CD8-positive, alpha-beta memory T cell (primary cell): ENCODE data around the gene CENPX. TPM values are rescaled to one million over a fixed set of nuclear protein-coding genes. Genes with fewer than 3 reads are reported as not detected.
"Not testable (repeated sequence)": the region's sequence is repeated elsewhere in the genome, so short reads cannot be mapped to it uniquely, and the experiment has no call there.

Source experiments
- CTCF ChIA-PET: fragments of 350-600 bp; sonication (Branson Sonifier 250); formaldehyde crosslinking; loops from one replicate; lab custom pipeline; 2021; ENCODE audit warnings: antibody characterized with exemption; lab: Charles Lee
- POLR2A ChIA-PET: fragments of 350-600 bp; sonication (Branson Sonifier 250); formaldehyde crosslinking; loops from one replicate; lab custom pipeline; 2021; ENCODE audit warnings: antibody characterized with exemption; lab: Charles Lee
- DNase-seq, 5 donors: peaks; one replicate each; pipeline versions ENCODE4 v3.0.0 to v3.0.0-alpha.2; 2020 to 2022; ENCODE audit warnings: mixed read lengths in 1 of 5
- H3K27ac ChIP-seq: one replicate; pipeline ENCODE4 v1.7.0; 2013; ENCODE audit warnings: low read depth, mild to moderate bottlenecking, low read length, moderate library complexity
- H3K27me3 ChIP-seq: 2 replicates; pipeline ENCODE4 v1.7.0; 2013; ENCODE audit warnings: low read length, mild to moderate bottlenecking; ENCODE audit not compliant: insufficient read depth, poor library complexity, severe bottlenecking
- H3K36me3 ChIP-seq: 2 replicates; pipeline ENCODE4 v1.7.0; 2013; ENCODE audit warnings: mild to moderate bottlenecking, low read length, moderate library complexity; ENCODE audit not compliant: insufficient read depth
- H3K4me1 ChIP-seq: 2 replicates; pipeline ENCODE4 v1.7.0; 2013; ENCODE audit warnings: mild to moderate bottlenecking, low read length, moderate library complexity; ENCODE audit not compliant: insufficient read depth
- H3K4me3 ChIP-seq: 2 replicates; pipeline ENCODE4 v1.7.0; 2013; ENCODE audit warnings: mild to moderate bottlenecking, low read length
- H3K9me3 ChIP-seq: 2 replicates; pipeline ENCODE4 v1.7.0; 2013; ENCODE audit warnings: mild to moderate bottlenecking, low read length
- H3K27ac Mint-ChIP-seq, 8 donors: one replicate each; pipeline ENCODE4 v1.8.0; 2020 to 2021; ENCODE audit warnings: mixed read lengths in 8 of 8, mild to moderate bottlenecking in 6 of 8, inconsistent platforms in 3 of 8, moderate library complexity in 3 of 8
- H3K27me3 Mint-ChIP-seq, 2 donors: one replicate each; pipeline ENCODE4 v1.8.0; 2020 to 2021; ENCODE audit warnings: mixed read lengths in 2 of 2, mild to moderate bottlenecking in 1 of 2, moderate library complexity in 1 of 2
- H3K36me3 Mint-ChIP-seq, 3 donors: one replicate each; pipeline ENCODE4 v1.8.0; 2020 to 2021; ENCODE audit warnings: mixed read lengths in 3 of 3, inconsistent platforms in 1 of 3, mild to moderate bottlenecking in 1 of 3
- H3K4me1 Mint-ChIP-seq, 3 donors: one replicate each; pipeline ENCODE4 v1.8.0; 2020 to 2021; ENCODE audit warnings: mixed read lengths in 3 of 3, inconsistent platforms in 1 of 3, mild to moderate bottlenecking in 1 of 3
- H3K4me3 Mint-ChIP-seq, 7 donors: one replicate each; pipeline ENCODE4 v1.8.0; 2020 to 2021; ENCODE audit warnings: mixed read lengths in 7 of 7, mild to moderate bottlenecking in 6 of 7, moderate library complexity in 4 of 7, inconsistent platforms in 2 of 7
- H3K9me3 Mint-ChIP-seq, 5 donors: one replicate each; pipeline ENCODE4 v1.8.0; 2020 to 2022; ENCODE audit warnings: mixed read lengths in 5 of 5, mild to moderate bottlenecking in 3 of 5, moderate library complexity in 2 of 5, inconsistent platforms in 1 of 5
- polyA plus RNA-seq: library from polyadenylated mRNA; unstranded; fragments of 300-500 nt; fragmentation: Illumina TruSeq; gene quantifications from one replicate; pipeline ENCODE4 v1.2.3, GENCODE V29; 2021
- total RNA-seq, 2 experiments: library from RNA; stranded (reverse); gene quantifications; one replicate each; pipeline ENCODE4 v1.2.3, GENCODE V29; 2021

CENPX gene
- total and polyA plus RNA-seq, 3 experiments from 2014 or later, result 56.7 to 158 (median 143) TPM

DNA sequence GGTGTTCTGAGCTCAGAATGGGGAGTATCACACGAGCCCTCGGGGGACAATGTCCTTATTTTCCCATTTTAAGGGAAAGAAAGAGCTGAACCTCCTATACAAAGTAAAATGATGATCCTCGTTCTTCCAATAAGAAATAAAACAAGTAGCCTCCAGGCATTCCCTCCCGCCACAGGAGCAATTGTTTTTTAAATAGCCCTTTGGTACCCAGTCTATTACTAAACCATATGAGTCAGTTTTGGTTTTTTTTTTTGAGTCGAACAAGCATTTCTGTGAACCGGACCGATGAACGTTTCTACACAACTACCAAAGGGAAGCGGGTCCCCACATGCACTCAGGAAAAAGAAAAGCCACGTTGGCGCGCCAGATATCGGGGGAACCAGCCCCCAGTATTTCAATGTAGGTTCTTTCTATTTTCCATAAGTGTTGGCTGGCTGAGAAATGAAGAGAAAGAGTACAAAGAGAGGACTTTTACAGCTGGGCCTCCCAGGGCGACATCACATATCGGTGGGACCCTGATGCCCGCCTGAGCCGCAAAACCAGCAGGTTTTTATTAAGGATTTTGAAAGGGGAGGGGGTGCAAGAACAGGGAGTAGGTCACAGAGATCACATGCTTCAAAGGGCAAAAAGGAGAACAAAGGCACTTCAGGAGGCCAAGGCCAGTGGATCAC, 18.6 kb upstream of the CENPX start:
- Histone ChIP-seq H3K4me1 (peaks cover 11% of the 10 kb centered on the region), H3K4me3 (no peak overlapping the region), H3K9me3 (no peaks in the 10 kb centered on the region), H3K27me3 (no peaks in the 10 kb centered on the region), H3K36me3 (no peaks in the 10 kb centered on the region), H3K27ac (no peak overlapping the region)
- Mint-ChIP-seq H3K27ac (peak overlapping the region in 1 of 8 donors; percentile 61), H3K36me3 (peaks cover 0 to 1% (median 0%) of the 10 kb centered on the region in 3 donors), H3K27me3 (no peaks in the 10 kb centered on the region), H3K4me3 (no peak overlapping the region), H3K9me3 (no peaks in the 10 kb centered on the region), H3K4me1 (peaks cover 8 to 14% (median 12%) of the 10 kb centered on the region in 3 donors)
- no peak for DNase-seq
- ChIA-PET CTCF (interaction anchor here (1.6 kb wide), 1 partner anchor 11 kb away, joined by 6 read pairs; no protein-coding TSS in a partner anchor), POLR2A (no interaction called here)

DNA sequence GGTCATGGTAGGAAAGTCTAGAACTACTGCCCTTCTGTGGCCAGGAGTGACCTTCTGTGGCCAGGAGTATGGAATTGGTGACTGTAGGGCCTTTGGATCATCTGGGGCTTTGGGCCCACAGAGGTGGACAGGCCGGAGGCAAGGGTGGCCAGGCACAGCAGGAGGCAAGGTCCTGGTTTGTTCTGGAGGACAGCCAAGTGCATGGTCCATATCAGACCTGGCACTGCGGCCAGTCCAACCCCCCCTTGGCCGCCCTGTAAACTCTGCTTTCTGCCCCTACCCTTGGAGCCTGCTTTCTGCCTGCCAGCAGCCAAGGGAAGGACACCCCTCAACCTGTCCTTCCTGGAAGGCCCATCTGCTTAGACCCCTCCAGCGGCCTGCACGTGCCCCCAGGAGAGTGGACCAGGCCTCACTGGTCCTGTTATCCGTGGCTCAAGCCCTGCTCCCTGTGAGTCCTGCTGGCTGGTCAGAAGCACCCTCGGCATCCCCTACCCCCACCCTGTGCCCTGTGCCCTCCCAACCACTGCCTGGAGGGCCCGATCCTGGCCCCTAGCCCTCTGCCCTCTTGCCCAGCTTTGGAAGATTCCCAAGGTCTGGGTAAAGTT, 17.1 kb upstream of the CENPX start:
- ChIA-PET CTCF (interaction anchor here (1.6 kb wide), 1 partner anchor 9 kb away, joined by 6 read pairs; no protein-coding TSS in a partner anchor), POLR2A (no interaction called here)
- peak overlapping the region in 1 of 8 donors; percentile 75 for H3K27ac Mint-ChIP-seq

DNA sequence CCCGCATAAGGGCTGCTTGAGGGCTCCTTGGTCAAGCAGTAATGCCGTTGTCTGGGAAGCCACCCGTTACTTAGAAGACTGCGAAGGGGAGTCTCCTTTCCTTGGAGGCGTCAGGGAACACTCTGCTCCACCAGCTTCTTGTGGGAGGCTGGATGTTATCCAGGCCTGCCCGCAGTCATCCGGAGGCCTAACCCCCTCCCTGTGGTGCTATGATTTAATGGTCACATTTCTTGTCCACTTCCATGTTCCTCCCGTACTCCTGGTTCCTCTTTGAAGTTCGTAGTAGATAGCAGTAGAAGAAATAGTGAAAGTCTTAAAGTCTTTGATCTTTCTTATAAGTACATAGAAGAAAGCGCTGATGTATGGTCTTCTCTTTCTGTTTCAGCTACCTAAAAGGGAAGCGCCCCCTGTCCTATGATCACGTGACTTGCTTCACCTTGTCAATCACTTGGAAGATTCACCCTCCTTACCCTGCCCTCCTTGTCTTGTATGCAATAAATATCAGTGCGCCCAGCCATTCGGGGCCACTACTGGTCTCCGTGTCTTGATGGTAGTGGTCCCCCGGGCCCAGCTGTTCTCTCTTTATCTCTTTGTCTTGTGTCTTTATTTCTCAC, 16.2 kb upstream of the CENPX start:
- POLR2A ChIA-PET, H3K36me3 Mint-ChIP-seq, H3K9me3 ChIP-seq, H3K9me3 Mint-ChIP-seq, H3K27me3 Mint-ChIP-seq, DNase-seq, H3K27me3 ChIP-seq, H3K27ac ChIP-seq, H3K36me3 ChIP-seq, H3K4me3 ChIP-seq: not testable (repeated sequence)
- Mint-ChIP-seq H3K27ac (peak overlapping the region in 1 of 8 donors; percentile 75), H3K4me3 (peak overlapping the region in 3 of 7 donors; percentile 2 to 83 (median 5)), H3K4me1 (peaks cover 15 to 27% (median 22%) of the 10 kb centered on the region in 3 donors)
- CTCF ChIA-PET, result interaction anchor here (1.3 to 2.3 kb wide), 5 partner anchors 9 to 67 kb away, joined by 3 to 23 read pairs (median 12); partner anchors contain the start of genes GPS1 and RFNG
- peaks cover 16% of the 10 kb centered on the region for H3K4me1 ChIP-seq

More for the DNA sequence above, 17.1 kb upstream of the CENPX start:
- DNase-seq, result no peak
- Histone ChIP-seq H3K36me3 (no peaks in the 10 kb centered on the region), H3K27me3 (no peaks in the 10 kb centered on the region), H3K4me3 (no peak overlapping the region), H3K9me3 (no peaks in the 10 kb centered on the region), H3K27ac (no peak overlapping the region), H3K4me1 (peaks cover 16% of the 10 kb centered on the region)
- Mint-ChIP-seq H3K4me3 (peak overlapping the region in 1 of 7 donors; percentile 49), H3K9me3 (no peaks in the 10 kb centered on the region), H3K27me3 (no peaks in the 10 kb centered on the region), H3K4me1 (peaks cover 15 to 27% (median 22%) of the 10 kb centered on the region in 3 donors), H3K36me3 (peaks cover 0 to 5% (median 0%) of the 10 kb centered on the region in 3 donors)

DNA sequence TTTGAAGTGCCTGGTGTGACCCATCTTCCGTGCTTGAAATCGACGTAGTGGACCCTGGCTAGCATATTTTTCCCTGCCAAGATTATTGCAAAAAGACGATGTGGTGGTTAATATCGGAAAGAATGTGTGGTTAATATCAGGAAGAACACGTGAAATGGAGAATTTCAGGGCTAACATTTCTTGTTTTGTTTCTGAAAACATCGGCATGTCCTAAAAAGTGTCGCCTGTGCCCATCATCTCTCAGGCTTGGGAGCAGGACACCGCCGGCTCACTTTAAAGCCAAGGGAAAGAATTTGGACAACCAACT, 15.2 kb upstream of the CENPX start:
- no peak for DNase-seq
- H3K4me3 Mint-ChIP-seq, result peak overlapping the region; percentile 82 to 97 (median 88)
- ChIA-PET POLR2A (interaction anchor here (0.7 to 1.6 kb wide), 9 partner anchors 13 to 255 kb away, joined by 3 to 15 read pairs (median 6); partner anchors contain the start of genes CENPX, DUS1L, FASN and GPS1), CTCF (interaction anchor here (0.6 to 2.3 kb wide), 22 partner anchors 8 to 335 kb away, joined by 3 to 23 read pairs (median 4); partner anchors contain the start of genes CCDC57, CENPX, GPS1 and LRRC45)
- no peaks in the 10 kb centered on the region for H3K27me3 Mint-ChIP-seq
- Histone ChIP-seq H3K27me3 (no peaks in the 10 kb centered on the region), H3K27ac (no peak overlapping the region), H3K36me3 (no peaks in the 10 kb centered on the region), H3K4me3 (peak overlapping the region; percentile 65), H3K9me3 (no peaks in the 10 kb centered on the region), H3K4me1 (peaks cover 16% of the 10 kb centered on the region)
- peaks cover 16 to 29% (median 22%) of the 10 kb centered on the region in 3 donors for H3K4me1 Mint-ChIP-seq
- H3K27ac Mint-ChIP-seq, result peak overlapping the region; percentile 69 to 96 (median 85)
- H3K9me3 Mint-ChIP-seq, result no peaks in the 10 kb centered on the region
- H3K36me3 Mint-ChIP-seq, result peaks cover 0 to 5% (median 0%) of the 10 kb centered on the region in 3 donors

DNA sequence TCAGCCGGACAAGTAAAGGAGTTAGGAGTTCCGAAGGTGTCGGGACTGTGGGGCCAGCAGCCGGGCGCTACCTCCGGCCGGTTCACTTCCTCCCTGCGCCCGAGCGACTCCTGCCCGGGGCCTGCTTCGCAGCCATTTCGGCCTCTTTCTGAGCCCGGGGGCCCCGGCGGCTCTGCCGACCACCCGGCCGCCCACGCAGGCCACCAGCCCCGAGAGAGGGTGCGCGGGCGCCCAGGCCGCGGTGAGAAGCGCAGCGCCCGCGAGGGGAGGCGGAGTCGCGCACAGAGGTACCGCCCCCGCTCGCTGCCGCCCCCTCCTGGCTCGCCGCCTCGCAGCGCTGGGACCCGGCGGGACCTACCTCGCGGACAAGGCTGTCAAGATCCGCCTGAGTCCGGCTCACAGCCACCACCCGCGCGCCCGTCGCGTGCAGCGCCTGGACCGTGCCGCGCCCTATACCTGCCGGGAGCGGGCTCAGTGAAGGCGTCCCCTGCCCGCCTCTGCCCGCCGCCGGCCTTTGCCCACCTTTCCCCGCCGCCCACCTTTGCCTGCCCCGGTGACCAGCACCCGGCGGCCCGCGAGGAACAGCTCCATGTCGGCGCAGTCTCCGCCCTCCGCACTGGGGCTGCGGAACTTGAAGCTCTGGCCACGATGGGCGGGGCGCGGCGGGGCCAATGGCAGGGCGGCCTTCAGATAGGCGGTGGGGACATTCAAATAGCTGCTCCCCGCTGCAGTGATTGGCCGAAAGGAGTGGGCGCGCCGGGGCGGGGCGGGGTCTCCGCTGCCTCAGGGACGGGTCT, 14.6 kb upstream of the CENPX start, which contains the start of gene DCXR:
Gene DCXR, minus strand, starts transcription at position 606 of the 797 bp plus-strand sequence. Its CDS starts 15 bp downstream, at position 591.
- Mint-ChIP-seq H3K4me1 (peaks cover 16 to 32% (median 22%) of the 10 kb centered on the region in 3 donors), H3K27ac (peak within 1 kb of the TSS; percentile 69 to 96 (median 85)), H3K27me3 (no peaks in the 10 kb centered on the region), H3K36me3 (peaks cover 0 to 5% (median 0%) of the 10 kb centered on the region in 3 donors), H3K4me3 (peak within 1 kb of the TSS; percentile 82 to 97 (median 88)), H3K9me3 (no peaks in the 10 kb centered on the region)
- peak within 1 kb of the TSS; percentile 65 for H3K4me3 ChIP-seq
- POLR2A ChIA-PET, result interaction anchor here (0.7 to 1.6 kb wide), 9 partner anchors 14 to 255 kb away, joined by 3 to 15 read pairs (median 6); partner anchors contain the start of genes CENPX, DUS1L, FASN and GPS1
- peak; percentile 92 to 96 (median 95) for DNase-seq
- H3K4me1 ChIP-seq, result peaks cover 16% of the 10 kb centered on the region
- H3K27me3 ChIP-seq, result no peaks in the 10 kb centered on the region
- H3K36me3 ChIP-seq, result no peaks in the 10 kb centered on the region
- peak within 1 kb of the TSS; percentile 59 for H3K27ac ChIP-seq
- CTCF ChIA-PET, result interaction anchor here (0.6 to 2.3 kb wide), 22 partner anchors 8 to 335 kb away, joined by 3 to 23 read pairs (median 4); partner anchors contain the start of genes CCDC57, CENPX, GPS1 and LRRC45
- no peaks in the 10 kb centered on the region for H3K9me3 ChIP-seq

DNA sequence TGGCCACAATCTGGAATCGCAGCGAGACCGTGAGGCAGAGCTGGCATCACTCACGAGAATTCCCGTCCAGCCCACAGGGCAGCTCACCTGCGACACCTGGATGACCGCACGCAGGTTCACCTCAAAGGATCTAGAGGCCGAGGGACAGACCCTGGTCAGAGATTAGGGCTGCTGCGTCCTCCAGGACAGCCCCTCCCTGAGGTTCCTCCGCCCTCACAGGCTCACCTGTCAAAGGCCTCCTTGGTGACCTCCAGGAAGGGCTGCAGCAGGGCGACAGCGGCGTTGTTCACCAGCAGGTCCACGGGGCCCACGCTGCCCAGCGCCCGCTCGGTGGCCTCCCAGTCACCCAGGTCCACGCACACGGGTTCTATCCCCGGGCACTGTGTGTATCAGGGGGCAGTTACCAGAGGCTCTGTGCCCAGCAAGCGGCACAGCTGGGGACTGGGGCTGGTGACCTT, 14.0 kb upstream of the CENPX start:
- peaks cover 16 to 32% (median 22%) of the 10 kb centered on the region in 3 donors for H3K4me1 Mint-ChIP-seq
- peaks cover 16% of the 10 kb centered on the region for H3K4me1 ChIP-seq
- peak overlapping the region; percentile 68 to 97 (median 87) for H3K4me3 Mint-ChIP-seq
- no peaks in the 10 kb centered on the region for H3K27me3 ChIP-seq
- H3K27me3 Mint-ChIP-seq, result no peaks in the 10 kb centered on the region
- DNase-seq, result no peak
- H3K9me3 ChIP-seq, result no peaks in the 10 kb centered on the region
- peak overlapping the region; percentile 65 for H3K4me3 ChIP-seq
- peaks cover 0 to 5% (median 0%) of the 10 kb centered on the region in 3 donors for H3K36me3 Mint-ChIP-seq
- POLR2A ChIA-PET, result no interaction called here
- H3K27ac ChIP-seq, result peak overlapping the region; percentile 59
- H3K9me3 Mint-ChIP-seq, result no peaks in the 10 kb centered on the region
- CTCF ChIA-PET, result interaction anchor here (0.6 to 2.0 kb wide), 4 partner anchors 14 to 232 kb away, joined by 3 to 16 read pairs (median 4); partner anchors contain the start of genes CENPX and LRRC45
- peak overlapping the region in 2 of 8 donors; percentile 29 to 43 for H3K27ac Mint-ChIP-seq
- no peaks in the 10 kb centered on the region for H3K36me3 ChIP-seq
